Esophagus muscularis mucosa (tissue), 4 donors: ENCODE data around the gene DDX56. TPM values are rescaled to one million over a fixed set of nuclear protein-coding genes. Genes with fewer than 3 reads are reported as not detected.

Experiments used
- DNase-seq: peaks from one replicate; pipeline ENCODE4 v3.0.0-alpha.2; 2017; ENCODE audit errors: extremely low spot score
- H3K27ac ChIP-seq, 4 donors: fragments of 200-600 bp; sonication (generic); replicated peaks in 1 of 4; 1 replicate in 3 of 4; 2 replicates in 1 of 4; pipeline ENCODE4 v1.5.1; 2016 to 2019; ENCODE audit warnings: mild to moderate bottlenecking in 1 of 4
- H3K27me3 ChIP-seq, 4 donors: fragments of 200-600 bp; sonication (generic); one replicate each; pipeline versions ENCODE4 v1.5.1 to v1.6.0; 2016 to 2019
- H3K36me3 ChIP-seq, 4 donors: fragments of 200-600 bp; sonication (generic); one replicate each; pipeline ENCODE4 v1.5.1; 2016 to 2019
- H3K4me1 ChIP-seq, 4 donors: fragments of 200-600 bp; sonication (generic); one replicate each; pipeline ENCODE4 v1.5.1; 2016 to 2019
- H3K4me3 ChIP-seq, 4 donors: fragments of 200-600 bp; sonication (generic); 1 replicate in 2 of 4; 2 replicates in 2 of 4; pipeline ENCODE4 v1.5.1; 2016 to 2019; ENCODE audit warnings: mild to moderate bottlenecking in 4 of 4, moderate library complexity in 1 of 4
- H3K9me3 ChIP-seq, 4 donors: fragments of 200-600 bp; sonication (generic); 1 replicate in 3 of 4; 2 replicates in 1 of 4; pipeline ENCODE4 v1.5.1; 2016 to 2019
- EP300 ChIP-seq: sonication (generic); formaldehyde crosslinking; IDR thresholded peaks from one replicate; pipeline ENCODE4 v1.6.1; 2017; ENCODE audit warnings: antibody characterized with exemption
- POLR2A ChIP-seq: fragments of 450-650 bp; IDR thresholded peaks from one replicate; pipeline ENCODE4 v1.6.1; 2017; ENCODE audit warnings: antibody characterized with exemption, moderate library complexity, mild to moderate bottlenecking, low read depth
- POLR2AphosphoS5 ChIP-seq, 2 donors: sonication (generic); formaldehyde crosslinking; IDR thresholded peaks; one replicate each; pipeline ENCODE4 v1.6.1; 2017; ENCODE audit warnings: antibody characterized with exemption in 2 of 2
- WGBS: methylation state at CpG from one replicate; pipeline ENCODE4 v1.1.5; 2018; 5-methylcytosine and 5-hydroxymethylcytosine counted together
- intact Hi-C: fragments of 100-400 bp; cut with DNase I; formaldehyde crosslinking; loops from one replicate; pipeline ENCODE4 v1.15.1; 2023
- total RNA-seq, 4 donors: library from RNA; depleted of rRNA; stranded (reverse); fragments of >200 nt; gene quantifications; one replicate each; pipeline versions ENCODE4 v1.1.0 to v1.2.1, GENCODE V29; 2016
- TF ChIP-seq, protein P1 (sequence below), 3 experiments: fragments of 200-600 bp in 2 of 3; fragments of 450-650 bp in 1 of 3; sonication (generic) in 2 of 3; IDR thresholded peaks; one replicate each; pipeline ENCODE4 v1.5.1; 2017 to 2019; ENCODE audit warnings: antibody characterized with exemption in 3 of 3, mild to moderate bottlenecking in 2 of 3, moderate library complexity in 1 of 3

Gene DDX56
- total RNA-seq, 4 donors from 2014 or later = 35.3 to 54.2 (median 49.4) TPM

GRCh38 chr7:44583146-44583865 is 9.6 kb upstream of the DDX56 start:
- 90% methylated on average over 13 of the region's 13 CpGs for WGBS
- intact Hi-C loops = loop anchor here (10.0 kb wide), 1 partner anchor 401 kb away; no protein-coding TSS in a partner anchor
- no peak for TF ChIP-seq POLR2AphosphoS5 (IDR thresholded peaks at IDR 0.05)
- no peak for TF ChIP-seq POLR2A
- TF ChIP-seq, protein P1, sequence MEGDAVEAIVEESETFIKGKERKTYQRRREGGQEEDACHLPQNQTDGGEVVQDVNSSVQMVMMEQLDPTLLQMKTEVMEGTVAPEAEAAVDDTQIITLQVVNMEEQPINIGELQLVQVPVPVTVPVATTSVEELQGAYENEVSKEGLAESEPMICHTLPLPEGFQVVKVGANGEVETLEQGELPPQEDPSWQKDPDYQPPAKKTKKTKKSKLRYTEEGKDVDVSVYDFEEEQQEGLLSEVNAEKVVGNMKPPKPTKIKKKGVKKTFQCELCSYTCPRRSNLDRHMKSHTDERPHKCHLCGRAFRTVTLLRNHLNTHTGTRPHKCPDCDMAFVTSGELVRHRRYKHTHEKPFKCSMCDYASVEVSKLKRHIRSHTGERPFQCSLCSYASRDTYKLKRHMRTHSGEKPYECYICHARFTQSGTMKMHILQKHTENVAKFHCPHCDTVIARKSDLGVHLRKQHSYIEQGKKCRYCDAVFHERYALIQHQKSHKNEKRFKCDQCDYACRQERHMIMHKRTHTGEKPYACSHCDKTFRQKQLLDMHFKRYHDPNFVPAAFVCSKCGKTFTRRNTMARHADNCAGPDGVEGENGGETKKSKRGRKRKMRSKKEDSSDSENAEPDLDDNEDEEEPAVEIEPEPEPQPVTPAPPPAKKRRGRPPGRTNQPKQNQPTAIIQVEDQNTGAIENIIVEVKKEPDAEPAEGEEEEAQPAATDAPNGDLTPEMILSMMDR (IDR thresholded peaks at IDR 0.05) = no peak
- no peak for TF ChIP-seq EP300
- Histone ChIP-seq H3K27ac (peak overlapping the region; percentile 94 to 98 (median 96)), H3K36me3 (peaks cover 12 to 28% (median 23%) of the 10 kb centered on the region in 4 donors), H3K9me3 (no peaks in the 10 kb centered on the region), H3K27me3 (no peaks in the 10 kb centered on the region), H3K4me1 (peaks cover 16 to 37% (median 29%) of the 10 kb centered on the region in 4 donors), H3K4me3 (peak overlapping the region; percentile 82 to 97 (median 84))
- DNase-seq = no peak

GRCh38 chr7:44581879-44582603 is 8.3 kb upstream of the DDX56 start, which contains the start of gene TMED4:
Gene TMED4, minus strand, starts transcription at chr7:44582231. Its CDS starts 25 bp downstream, at chr7:44582206.
- H3K36me3 ChIP-seq = peaks cover 17 to 41% (median 32%) of the 10 kb centered on the region in 4 donors
- intact Hi-C loops = loop anchor here (10.0 kb wide), 1 partner anchor 403 kb away; no protein-coding TSS in a partner anchor
- WGBS = 0% methylated on average over 13 of the region's 71 CpGs
- peaks cover 16 to 32% (median 28%) of the 10 kb centered on the region in 4 donors for H3K4me1 ChIP-seq
- peak; percentile 100 for DNase-seq
- peak within 1 kb of the TSS; percentile 94 to 98 (median 96) for H3K27ac ChIP-seq
- H3K9me3 ChIP-seq = no peaks in the 10 kb centered on the region
- TF ChIP-seq POLR2AphosphoS5 (IDR thresholded peaks at IDR 0.05) (peak; percentile 97 to 98), EP300 (no peak), POLR2A (peak; percentile 82)
- TF ChIP-seq, protein P1 (IDR thresholded peaks at IDR 0.05) = peak in 1 of 3 experiments; percentile 27
- peak within 1 kb of the TSS; percentile 82 to 97 (median 84) for H3K4me3 ChIP-seq
- H3K27me3 ChIP-seq = no peaks in the 10 kb centered on the region

DNA sequence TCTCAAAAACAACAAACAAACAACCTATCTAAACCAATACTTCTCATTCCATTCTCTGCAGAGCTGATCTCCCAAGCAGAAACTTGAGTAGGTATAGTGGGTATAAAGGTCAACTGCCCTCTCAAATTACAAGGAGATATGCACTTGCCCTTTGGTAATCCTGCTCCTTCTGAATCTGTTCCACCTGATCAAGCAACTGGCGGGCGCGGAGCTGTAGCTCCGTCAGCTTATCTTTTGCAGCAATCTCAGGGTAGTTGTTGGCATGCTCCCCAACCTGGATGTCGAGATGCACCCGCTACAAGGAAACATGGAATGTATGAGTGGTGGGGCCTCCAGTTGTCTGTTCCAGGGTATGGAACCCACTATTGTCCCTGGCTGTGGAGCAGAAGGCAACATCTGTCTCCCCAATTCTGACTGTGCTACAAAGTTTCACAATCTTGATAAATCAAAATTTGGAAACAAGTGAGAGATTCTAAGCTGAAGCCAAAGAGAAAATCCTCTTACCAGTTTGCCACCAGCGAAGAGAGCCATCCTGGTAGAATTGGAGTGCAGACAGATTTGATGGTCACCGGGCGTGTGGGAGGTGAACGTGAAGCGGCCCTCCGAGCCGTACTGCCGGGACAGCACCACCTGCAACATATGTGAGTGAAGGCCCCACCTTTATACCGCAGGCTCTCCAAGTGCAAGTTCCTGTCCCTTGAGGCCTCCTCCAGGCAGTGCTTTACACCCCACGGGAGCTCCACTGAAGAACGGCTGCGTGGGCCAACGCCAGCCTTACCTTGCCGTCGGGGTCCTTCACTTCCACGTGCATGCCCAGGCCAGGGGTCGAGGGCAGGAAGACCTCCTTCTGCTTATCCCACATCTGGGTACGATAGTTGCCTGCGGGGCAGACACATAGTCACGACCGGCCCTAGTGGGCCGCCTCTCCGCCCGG is 7.5 kb upstream of the DDX56 start:
- H3K9me3 ChIP-seq = no peaks in the 10 kb centered on the region
- H3K4me1 ChIP-seq = peaks cover 16 to 32% (median 28%) of the 10 kb centered on the region in 4 donors
- no peaks in the 10 kb centered on the region for H3K27me3 ChIP-seq
- TF ChIP-seq, protein P1 (IDR thresholded peaks at IDR 0.05) = no peak
- TF ChIP-seq POLR2A (no peak), POLR2AphosphoS5 (IDR thresholded peaks at IDR 0.05) (no peak), EP300 (no peak)
- H3K36me3 ChIP-seq = peaks cover 17 to 48% (median 33%) of the 10 kb centered on the region in 4 donors
- intact Hi-C loops = loop anchor here (10.0 kb wide), 1 partner anchor 404 kb away; no protein-coding TSS in a partner anchor
- peak overlapping the region; percentile 82 to 97 (median 84) for H3K4me3 ChIP-seq
- H3K27ac ChIP-seq = peak overlapping the region; percentile 94 to 98 (median 96)
- WGBS = 21% methylated on average over 25 of the region's 30 CpGs
- no peak for DNase-seq

DNA sequence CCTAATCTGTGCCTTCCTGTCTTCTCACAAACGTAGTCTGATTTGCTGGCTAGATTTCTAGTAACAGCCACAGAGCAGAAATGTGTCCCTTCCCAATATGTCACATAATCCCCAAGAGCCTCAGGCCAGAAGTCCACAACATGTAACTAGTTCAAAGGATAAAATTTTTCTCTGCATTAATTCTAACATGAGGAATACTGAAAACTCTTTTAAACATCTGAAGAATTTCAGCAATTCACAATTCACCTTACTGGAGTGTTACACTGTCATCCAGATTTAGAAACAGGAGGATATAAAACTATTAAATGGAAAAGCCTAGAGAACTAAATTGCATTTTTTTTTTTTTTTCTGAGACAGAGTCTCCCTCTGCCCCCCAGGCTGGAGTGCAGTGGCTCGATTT is 2.5 kb upstream of the DDX56 start:
- no peak for DNase-seq
- Histone ChIP-seq H3K9me3 (no peaks in the 10 kb centered on the region), H3K27ac (no peak overlapping the region), H3K36me3 (peaks cover 27 to 73% (median 58%) of the 10 kb centered on the region in 4 donors), H3K27me3 (no peaks in the 10 kb centered on the region), H3K4me3 (no peak overlapping the region), H3K4me1 (peaks cover 31 to 56% (median 42%) of the 10 kb centered on the region in 4 donors)
- WGBS = 83% methylated on average over 2 of the region's 2 CpGs
- intact Hi-C loops = no loop called here
- TF ChIP-seq, protein P1 (IDR thresholded peaks at IDR 0.05) = no peak
- no peak for TF ChIP-seq POLR2AphosphoS5 (IDR thresholded peaks at IDR 0.05)
- no peak for TF ChIP-seq EP300
- TF ChIP-seq POLR2A = no peak
